ENCODE data around the gene ERBB3. TPM values are rescaled to one million over a fixed set of nuclear protein-coding genes. Genes with fewer than 3 reads are reported as not detected.

ERBB3 gene
- total RNA-seq, 2 donors from 2014 or later: 77.3 to 117 TPM

DNA sequence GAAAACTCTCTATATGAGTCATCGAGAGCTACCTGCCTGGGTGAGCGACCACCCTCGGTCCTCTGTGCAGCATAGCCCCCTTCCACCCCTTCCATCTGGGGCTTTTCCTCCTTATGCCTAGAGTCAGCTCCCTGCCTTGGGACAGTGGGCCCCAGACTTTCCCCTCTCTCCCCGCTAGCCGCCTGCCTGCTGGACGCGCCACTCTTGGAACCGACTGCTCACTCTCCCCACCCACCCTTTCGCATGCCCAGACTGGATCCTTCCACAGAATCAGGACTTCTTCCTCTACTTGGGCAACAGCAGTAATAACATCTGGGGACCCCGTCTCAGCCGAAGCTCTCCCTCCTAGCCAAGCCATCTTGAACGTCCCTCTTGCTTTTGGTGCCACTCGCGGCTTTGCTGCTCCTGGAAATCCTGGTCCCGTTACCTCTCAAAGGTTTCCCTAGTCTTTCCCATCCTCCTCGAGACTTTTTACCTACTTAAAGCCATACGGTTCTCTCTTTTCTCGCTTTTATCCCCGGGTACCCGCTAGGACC, 48.8 kb downstream of the ERBB3 start:
- DNase-seq (ENCODE audit: low spot score): peak; percentile 33
- intact Hi-C loops (cut with DNase I): loop anchor here (5.0 kb wide), 1 partner anchor 339 kb away; the partner anchor contains the start of gene SPRYD4
- Histone ChIP-seq H3K36me3 (peaks cover 6 to 9% of the 10 kb centered on the region in 2 donors), H3K4me1 (replicated peaks) (peaks cover 11% of the 10 kb centered on the region), H3K27ac (peak overlapping the region; percentile 82 to 94), H3K27me3 (replicated peaks; ENCODE audit: insufficient read depth) (no peaks in the 10 kb centered on the region), H3K9me3 (no peaks in the 10 kb centered on the region), H3K4me3 (peak overlapping the region; percentile 59 to 76)
- 0% methylated on average over 20 of the region's 20 CpGs for WGBS
- TF ChIP-seq POLR2A (IDR thresholded peaks at IDR 0.05) (no peak), POLR2AphosphoS5 (IDR thresholded peaks at IDR 0.05) (no peak)
- TF ChIP-seq, protein P1, sequence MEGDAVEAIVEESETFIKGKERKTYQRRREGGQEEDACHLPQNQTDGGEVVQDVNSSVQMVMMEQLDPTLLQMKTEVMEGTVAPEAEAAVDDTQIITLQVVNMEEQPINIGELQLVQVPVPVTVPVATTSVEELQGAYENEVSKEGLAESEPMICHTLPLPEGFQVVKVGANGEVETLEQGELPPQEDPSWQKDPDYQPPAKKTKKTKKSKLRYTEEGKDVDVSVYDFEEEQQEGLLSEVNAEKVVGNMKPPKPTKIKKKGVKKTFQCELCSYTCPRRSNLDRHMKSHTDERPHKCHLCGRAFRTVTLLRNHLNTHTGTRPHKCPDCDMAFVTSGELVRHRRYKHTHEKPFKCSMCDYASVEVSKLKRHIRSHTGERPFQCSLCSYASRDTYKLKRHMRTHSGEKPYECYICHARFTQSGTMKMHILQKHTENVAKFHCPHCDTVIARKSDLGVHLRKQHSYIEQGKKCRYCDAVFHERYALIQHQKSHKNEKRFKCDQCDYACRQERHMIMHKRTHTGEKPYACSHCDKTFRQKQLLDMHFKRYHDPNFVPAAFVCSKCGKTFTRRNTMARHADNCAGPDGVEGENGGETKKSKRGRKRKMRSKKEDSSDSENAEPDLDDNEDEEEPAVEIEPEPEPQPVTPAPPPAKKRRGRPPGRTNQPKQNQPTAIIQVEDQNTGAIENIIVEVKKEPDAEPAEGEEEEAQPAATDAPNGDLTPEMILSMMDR (IDR thresholded peaks at IDR 0.05): no peak

DNA sequence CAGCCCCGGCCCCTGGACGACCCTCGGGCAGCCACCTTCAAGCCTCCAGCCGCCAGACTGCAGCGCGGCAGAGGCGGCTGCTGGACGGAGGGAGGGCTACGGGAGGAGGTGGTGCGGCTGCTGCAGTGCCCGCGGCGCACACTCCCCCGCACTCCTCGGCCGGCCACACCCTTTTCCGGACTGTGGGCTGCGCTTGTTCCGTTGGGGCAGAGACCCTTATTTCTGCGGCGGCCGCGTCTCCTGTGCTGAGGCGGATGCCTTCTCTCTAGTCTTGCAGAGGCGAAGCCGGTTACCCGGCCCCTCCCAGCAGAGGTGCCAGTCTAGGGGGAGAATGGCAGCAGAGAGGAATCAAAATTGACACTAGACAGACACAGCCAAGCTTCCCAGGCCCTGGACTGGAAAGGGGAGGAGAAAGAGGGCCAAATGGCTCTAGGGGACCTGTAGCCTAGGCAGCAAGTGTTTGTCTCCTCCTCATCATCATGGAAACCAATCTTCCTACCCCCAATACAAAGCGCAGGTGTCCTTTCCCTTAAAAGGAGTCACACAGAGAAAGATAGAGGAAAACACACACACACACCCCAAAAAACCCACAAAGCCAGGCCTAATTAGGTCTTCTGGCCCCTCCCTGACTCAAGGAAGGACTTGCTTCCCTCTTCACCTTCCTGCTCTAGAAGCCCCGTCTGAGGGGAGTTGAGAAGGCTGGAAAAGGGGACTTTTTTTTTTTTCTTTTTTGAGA, 49.4 kb downstream of the ERBB3 start:
- Histone ChIP-seq H3K4me1 (replicated peaks) (peaks cover 11% of the 10 kb centered on the region), H3K27ac (peak overlapping the region; percentile 82 to 94), H3K27me3 (replicated peaks; ENCODE audit: insufficient read depth) (no peaks in the 10 kb centered on the region), H3K4me3 (peak overlapping the region; percentile 59 to 76), H3K36me3 (peaks cover 6 to 9% of the 10 kb centered on the region in 2 donors), H3K9me3 (no peaks in the 10 kb centered on the region)
- WGBS: 2% methylated on average over 29 of the region's 29 CpGs
- intact Hi-C loops (cut with DNase I): loop anchor here (5.0 kb wide), 1 partner anchor 338 kb away; the partner anchor contains the start of gene SPRYD4
- DNase-seq (ENCODE audit: low spot score): peak; percentile 45
- peak; percentile 43 for TF ChIP-seq POLR2AphosphoS5 (IDR thresholded peaks at IDR 0.05)
- peak; percentile 47 for TF ChIP-seq POLR2A (IDR thresholded peaks at IDR 0.05)
- TF ChIP-seq, protein P1 (IDR thresholded peaks at IDR 0.05): peak in 1 of 4 experiments; percentile 6

DNA sequence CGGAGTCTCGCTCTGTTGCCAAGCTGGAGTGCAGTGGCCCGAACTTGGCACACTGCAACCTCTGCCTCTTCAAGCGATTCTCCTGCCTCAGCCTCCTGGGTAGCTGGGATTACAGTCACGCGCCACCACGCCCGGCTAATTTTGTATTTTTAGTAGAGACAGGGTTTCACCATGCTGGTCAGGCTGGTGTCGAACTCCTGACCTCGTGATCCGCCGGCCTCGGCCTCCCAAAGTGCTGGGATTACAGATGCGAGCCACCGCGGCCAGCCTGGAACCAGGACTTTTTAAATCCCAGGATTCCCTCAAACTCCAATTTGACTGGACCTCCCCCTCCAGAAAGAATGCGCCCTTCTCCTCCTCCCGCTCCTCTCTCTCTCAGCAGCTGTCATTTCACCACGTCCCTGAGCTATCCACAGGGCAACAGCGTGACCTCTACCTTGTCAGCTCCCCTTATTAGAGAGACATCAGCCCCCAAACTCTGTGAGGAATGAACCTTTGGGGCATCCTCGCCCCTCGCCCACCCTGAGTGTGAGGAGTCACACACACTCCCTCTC, 50.1 kb downstream of the ERBB3 start:
- Histone ChIP-seq H3K9me3 (no peaks in the 10 kb centered on the region), H3K4me1 (replicated peaks) (peaks cover 11% of the 10 kb centered on the region), H3K27me3 (replicated peaks; ENCODE audit: insufficient read depth) (no peaks in the 10 kb centered on the region), H3K4me3 (peak overlapping the region in 1 of 2 donors; percentile 59), H3K27ac (peak overlapping the region in 1 of 2 donors; percentile 82), H3K36me3 (peaks cover 6 to 9% of the 10 kb centered on the region in 2 donors)
- WGBS: 68% methylated on average over 22 of the region's 22 CpGs
- TF ChIP-seq, protein P1 (IDR thresholded peaks at IDR 0.05): no peak
- no peak for TF ChIP-seq POLR2AphosphoS5 (IDR thresholded peaks at IDR 0.05)
- TF ChIP-seq POLR2A (IDR thresholded peaks at IDR 0.05): no peak
- intact Hi-C loops (cut with DNase I): loop anchor here (5.0 kb wide), 1 partner anchor 337 kb away; the partner anchor contains the start of gene SPRYD4
- DNase-seq (ENCODE audit: low spot score): no peak

DNA sequence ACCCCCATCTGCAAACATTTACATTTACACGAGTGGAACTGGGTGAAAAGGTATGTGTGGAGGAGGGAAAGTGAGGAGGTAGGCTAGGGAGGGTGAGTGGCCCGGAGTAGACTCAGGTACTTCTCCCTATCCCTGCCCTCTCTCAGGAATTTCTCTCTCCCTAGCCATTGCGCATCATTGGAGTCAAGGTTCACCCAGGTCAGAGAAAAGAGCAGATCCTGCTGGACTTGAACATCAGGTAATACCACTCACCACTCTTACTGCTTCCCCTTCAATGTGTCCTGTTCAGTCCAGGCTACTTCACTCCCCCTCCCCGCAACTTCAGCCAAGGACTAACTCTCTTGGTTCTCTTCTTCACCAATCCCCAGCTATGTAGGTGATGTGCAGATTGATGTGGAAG, 50.9 kb downstream of the ERBB3 start:
- Histone ChIP-seq H3K4me3 (no peak overlapping the region), H3K27me3 (replicated peaks; ENCODE audit: insufficient read depth) (no peaks in the 10 kb centered on the region), H3K36me3 (peaks cover 6 to 9% of the 10 kb centered on the region in 2 donors), H3K4me1 (replicated peaks) (peaks cover 11% of the 10 kb centered on the region), H3K27ac (no peak overlapping the region), H3K9me3 (no peaks in the 10 kb centered on the region)
- DNase-seq (ENCODE audit: low spot score): no peak
- 86% methylated on average over 4 of the region's 4 CpGs for WGBS
- intact Hi-C loops (cut with DNase I): no loop called here
- no peak for TF ChIP-seq POLR2A (IDR thresholded peaks at IDR 0.05)

DNA sequence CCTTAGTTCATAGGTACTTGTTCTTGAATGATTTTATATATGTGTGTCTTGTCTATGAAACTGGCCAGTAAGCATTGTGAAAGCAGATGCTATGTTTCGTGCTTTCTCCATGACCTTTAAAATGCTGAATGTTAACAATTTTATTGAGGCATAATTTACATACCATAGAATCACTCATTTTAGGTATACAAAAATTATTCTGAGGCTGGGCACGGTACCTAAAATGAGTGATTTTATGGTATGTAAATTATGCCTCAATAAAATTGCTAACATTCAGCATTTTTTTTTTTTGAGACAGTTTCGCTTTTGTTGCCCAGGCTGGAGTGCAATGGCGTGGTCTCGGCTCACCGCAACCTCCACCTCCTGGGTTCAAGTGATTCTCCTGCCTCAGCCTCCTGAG, 54.9 kb downstream of the ERBB3 start:
- no peak overlapping the region for H3K27ac ChIP-seq

More for the DNA sequence above, 54.9 kb downstream of the ERBB3 start:
- H3K27me3 ChIP-seq (replicated peaks; ENCODE audit: insufficient read depth): no peaks in the 10 kb centered on the region
- peaks cover 18% of the 10 kb centered on the region in 2 donors for H3K36me3 ChIP-seq
- DNase-seq (ENCODE audit: low spot score): no peak
- intact Hi-C loops (cut with DNase I): no loop called here
- H3K4me1 ChIP-seq (replicated peaks): no peaks in the 10 kb centered on the region
- H3K4me3 ChIP-seq: no peak overlapping the region
- TF ChIP-seq POLR2AphosphoS5 (IDR thresholded peaks at IDR 0.05): no peak
- TF ChIP-seq, protein P1 (IDR thresholded peaks at IDR 0.05): no peak
- no peak for TF ChIP-seq POLR2A (IDR thresholded peaks at IDR 0.05)
- H3K9me3 ChIP-seq: no peaks in the 10 kb centered on the region
- 94% methylated on average over 6 of the region's 6 CpGs for WGBS
